Cardiac muscle cell (in vitro differentiated cells and primary cell): ENCODE measurements around the gene PRAMEF20. TPM values are rescaled to one million over a fixed set of nuclear protein-coding genes. Genes with fewer than 3 reads are reported as not detected.
"Not testable (repeated sequence)": the region's sequence is repeated elsewhere in the genome, so short reads cannot be mapped to it uniquely, and the experiment has no call there.

Experiments used
- DNase-seq, 2 donors: peaks; one replicate each; pipeline versions ENCODE4 v3.0.0 to v3.0.0-alpha.2; 2010 to 2017; ENCODE audit warnings: low read depth in 1 of 2, low spot score in 1 of 2
- H3K27ac ChIP-seq: fragments of 200-600 bp; sonication (generic); 2 replicates; pipeline ENCODE4 v1.5.1; 2016
- H3K27me3 ChIP-seq: fragments of 200-600 bp; sonication (generic); 2 replicates; pipeline ENCODE4 v1.6.0; 2016; ENCODE audit warnings: control low read depth
- H3K36me3 ChIP-seq: fragments of 200-600 bp; sonication (generic); 2 replicates; pipeline ENCODE4 v1.5.1; 2016; ENCODE audit warnings: control low read depth
- H3K4me1 ChIP-seq: fragments of 200-600 bp; sonication (generic); 2 replicates; pipeline ENCODE4 v1.8.1; 2017; ENCODE audit warnings: low read depth, mild to moderate bottlenecking, mixed run types
- H3K4me3 ChIP-seq: fragments of 200-600 bp; sonication (generic); 2 replicates; pipeline ENCODE4 v1.5.1; 2016; ENCODE audit warnings: mild to moderate bottlenecking
- H3K9me3 ChIP-seq: fragments of 200-600 bp; sonication (generic); 2 replicates; pipeline ENCODE4 v1.5.1; 2017; ENCODE audit warnings: low read depth, mild to moderate bottlenecking, control low read depth
- CTCF ChIP-seq: IDR thresholded peaks from 2 replicates; pipeline ENCODE4 v1.5.1; 2012; ENCODE audit warnings: low read depth, mild to moderate bottlenecking, low read length
- polyA plus RNA-seq: library from polyadenylated mRNA; unstranded; fragments of >200 nt; fragmentation: Nextera tagmentation; extraction: Ambion mirVana; gene quantifications from 2 replicates; pipeline ENCODE4 v1.2.1, GENCODE V29; 2016
- total RNA-seq: library from RNA; depleted of rRNA; stranded (reverse); fragments of >200 nt; gene quantifications from 2 replicates; pipeline ENCODE4 v1.2.3, GENCODE V29; 2016

The PRAMEF20 gene
- total and polyA plus RNA-seq, 2 experiments from 2014 or later = not detected

- Histone ChIP-seq H3K9me3 (no peaks in the 10 kb centered on the region), H3K27ac (no peak overlapping the region), H3K27me3 (no peaks in the 10 kb centered on the region), H3K4me3 (no peak overlapping the region), H3K4me1 (no peaks in the 10 kb centered on the region), H3K36me3 (no peaks in the 10 kb centered on the region)
- no peak for DNase-seq
- TF ChIP-seq CTCF = no peak
Measured at GRCh38 chr1:13407811-13408210, 2.4 kb upstream of the PRAMEF20 start.

- DNase-seq = no peak
- Histone ChIP-seq H3K4me1 (no peaks in the 10 kb centered on the region), H3K4me3 (no peak overlapping the region), H3K27ac (no peak overlapping the region), H3K27me3 (no peaks in the 10 kb centered on the region), H3K9me3 (no peaks in the 10 kb centered on the region), H3K36me3 (no peaks in the 10 kb centered on the region)
- no peak for TF ChIP-seq CTCF
Measured at GRCh38 chr1:13430495-13430894, 20.2 kb downstream of the PRAMEF20 start.

DNA sequence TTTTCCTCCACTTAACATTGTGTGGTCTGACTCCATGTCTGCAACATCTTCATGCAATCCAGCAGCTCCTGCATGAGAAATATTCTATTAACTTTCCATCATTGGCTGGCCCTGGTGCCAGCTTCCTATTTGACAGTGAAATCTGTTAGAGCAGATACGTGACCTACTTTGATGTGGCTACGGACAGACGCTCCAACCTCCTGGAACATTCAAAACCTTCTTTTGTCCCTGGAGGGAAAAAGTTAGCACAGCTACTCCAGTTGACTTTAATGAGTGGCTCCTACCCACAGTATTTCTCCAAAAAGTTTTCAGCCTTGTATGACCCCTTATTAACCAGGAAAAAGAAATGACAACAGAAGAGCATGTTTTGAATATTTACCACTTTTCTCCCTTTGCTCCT is 22.0 kb downstream of the PRAMEF20 start:
- Histone ChIP-seq H3K36me3 (no peaks in the 10 kb centered on the region), H3K27me3 (no peaks in the 10 kb centered on the region), H3K4me3 (no peak overlapping the region), H3K27ac (no peak overlapping the region), H3K9me3 (no peaks in the 10 kb centered on the region), H3K4me1 (no peaks in the 10 kb centered on the region)
- no peak for DNase-seq
- TF ChIP-seq CTCF = no peak

- H3K4me1 ChIP-seq, H3K36me3 ChIP-seq, H3K9me3 ChIP-seq, H3K27ac ChIP-seq, H3K27me3 ChIP-seq, DNase-seq, H3K4me3 ChIP-seq: not testable (repeated sequence)
Measured at GRCh38 chr1:13433694-13434358, 23.6 kb downstream of the PRAMEF20 start.

- no peaks in the 10 kb centered on the region for H3K9me3 ChIP-seq
- H3K36me3 ChIP-seq = no peaks in the 10 kb centered on the region
- H3K4me3 ChIP-seq = no peak overlapping the region
- H3K27me3 ChIP-seq = no peaks in the 10 kb centered on the region
- H3K27ac ChIP-seq = no peak overlapping the region
- H3K4me1 ChIP-seq = no peaks in the 10 kb centered on the region
- no peak for TF ChIP-seq CTCF
- no peak for DNase-seq
Measured at GRCh38 chr1:13435458-13435857, 25.2 kb downstream of the PRAMEF20 start.

DNA sequence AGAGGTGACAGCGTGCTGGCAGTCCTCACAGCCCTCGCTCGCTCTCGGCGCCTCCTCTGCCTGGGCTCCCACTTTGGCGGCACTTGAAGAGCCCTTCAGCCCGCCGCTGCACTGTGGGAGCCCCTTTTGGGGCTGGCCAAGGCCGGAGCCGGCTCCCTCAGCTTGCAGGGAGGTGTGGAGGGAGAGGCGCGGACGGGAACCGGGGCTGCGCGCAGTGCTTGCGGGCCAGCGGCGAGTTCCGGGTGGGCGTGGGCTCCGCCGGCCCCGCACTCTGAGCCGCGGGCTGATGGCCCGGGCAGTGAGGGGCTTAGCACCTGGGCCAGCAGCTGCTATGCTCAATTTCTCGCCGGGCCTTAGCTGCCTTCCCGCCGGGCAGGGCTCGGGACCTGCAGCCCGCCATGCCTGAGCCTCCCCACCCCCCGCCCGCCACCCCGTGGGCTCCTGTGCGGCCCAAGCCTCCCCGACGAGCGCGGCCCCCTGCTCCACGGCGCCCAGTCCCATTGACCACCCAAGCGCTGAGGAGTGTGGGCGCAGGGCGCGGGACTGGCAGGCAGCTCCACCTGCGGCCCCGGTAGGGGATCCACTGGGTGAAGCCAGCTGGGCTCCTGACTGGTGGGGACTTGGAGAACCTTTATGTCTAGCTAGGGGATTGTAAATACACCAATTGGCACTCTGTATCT is 29.0 kb downstream of the PRAMEF20 start:
- H3K36me3 ChIP-seq, H3K4me1 ChIP-seq, H3K9me3 ChIP-seq, H3K27ac ChIP-seq, H3K27me3 ChIP-seq, H3K4me3 ChIP-seq, DNase-seq: not testable (repeated sequence)
